HPDE6-E6E7 (cell line): ENCODE data around the gene CCDC80.

ENCODE experiments used
- DNase-seq: peaks from one replicate; pipeline ENCODE4 v3.0.0; 2011; ENCODE audit warnings: missing footprints; ENCODE audit errors: extremely low spot score

The CCDC80 gene

GRCh38 chr3:112632596-112632995, 8.3 kb downstream of the CCDC80 start:
- DNase-seq = no peak

GRCh38 chr3:112631257-112631656, 9.7 kb downstream of the CCDC80 start:
- DNase-seq = no peak

GRCh38 chr3:112629425-112629824, 11.5 kb downstream of the CCDC80 start:
- peak; percentile 81 for DNase-seq

GRCh38 chr3:112627919-112628466, 12.9 kb downstream of the CCDC80 start:
- DNase-seq = no peak

GRCh38 chr3:112627419-112627818, 13.5 kb downstream of the CCDC80 start:
- DNase-seq = no peak

- DNase-seq = no peak
Observed at GRCh38 chr3:112623717-112624116, 17.2 kb downstream of the CCDC80 start.

GRCh38 chr3:112623213-112623612, 17.7 kb downstream of the CCDC80 start:
- no peak for DNase-seq

- DNase-seq = no peak
Observed at GRCh38 chr3:112619295-112619694, 21.6 kb downstream of the CCDC80 start.

- DNase-seq = no peak
Observed at GRCh38 chr3:112617285-112617684, 23.7 kb downstream of the CCDC80 start.

GRCh38 chr3:112615989-112616731, 24.8 kb downstream of the CCDC80 start:
- DNase-seq = no peak

GRCh38 chr3:112611752-112612515, 29.0 kb downstream of the CCDC80 start:
- no peak for DNase-seq

- DNase-seq = no peak
Observed at GRCh38 chr3:112610121-112610520, 30.8 kb downstream of the CCDC80 start.

GRCh38 chr3:112607863-112608262, 33.1 kb downstream of the CCDC80 start:
- no peak for DNase-seq

- no peak for DNase-seq
Observed at GRCh38 chr3:112606098-112606497, 34.8 kb downstream of the CCDC80 start.

GRCh38 chr3:112605285-112605684, 35.7 kb downstream of the CCDC80 start:
- DNase-seq = no peak

GRCh38 chr3:112604536-112604935, 36.4 kb downstream of the CCDC80 start:
- no peak for DNase-seq

GRCh38 chr3:112602217-112602838, 38.6 kb downstream of the CCDC80 start:
- DNase-seq = no peak

- no peak for DNase-seq
Observed at GRCh38 chr3:112598731-112599130, 42.2 kb downstream of the CCDC80 start.

- DNase-seq = no peak
Observed at GRCh38 chr3:112597945-112598344, 43.0 kb downstream of the CCDC80 start.

GRCh38 chr3:112594856-112595255, 46.1 kb downstream of the CCDC80 start:
- DNase-seq = no peak

GRCh38 chr3:112593258-112593657, 47.7 kb downstream of the CCDC80 start:
- no peak for DNase-seq

GRCh38 chr3:112587336-112587735, 53.6 kb downstream of the CCDC80 start:
- DNase-seq = no peak
